ENCODE results near the gene P4HA1.

The P4HA1 gene

DNA sequence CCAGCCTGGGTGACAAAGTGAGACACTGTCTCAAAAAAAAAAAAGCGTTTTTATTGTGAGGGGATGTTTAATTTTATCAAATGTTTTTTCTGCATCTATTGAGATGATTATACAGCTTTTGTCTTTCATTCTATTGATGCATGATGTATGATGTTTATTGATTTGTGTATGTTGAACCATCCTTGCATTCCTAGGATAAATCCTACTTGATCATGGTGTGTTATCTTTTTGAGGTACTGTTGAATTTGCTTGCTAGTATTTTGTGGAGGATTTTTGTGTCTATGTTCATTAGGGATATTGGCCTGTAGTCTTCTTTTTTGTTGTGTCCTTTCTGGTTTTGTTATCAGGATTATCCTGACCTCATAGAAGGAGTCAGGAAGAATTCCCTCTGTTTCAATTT lies 119.8 kb downstream of the P4HA1 start:
- DNase-seq, result no peak
